Activated gamma-delta T cell treated with anti-CD3 and anti-CD28 coated beads, Interleukin-2, amount 50 U/mL, for 16 hours (primary cell): Measurements from ENCODE around the gene RERE.
"Not testable (repeated sequence)": the region's sequence is repeated elsewhere in the genome, so short reads cannot be mapped to it uniquely, and the experiment has no call there.

ENCODE experiments used
- DNase-seq: peaks from one replicate; pipeline ENCODE4 v3.0.0-alpha.2; 2020; ENCODE audit warnings: low read depth

Gene RERE

DNA sequence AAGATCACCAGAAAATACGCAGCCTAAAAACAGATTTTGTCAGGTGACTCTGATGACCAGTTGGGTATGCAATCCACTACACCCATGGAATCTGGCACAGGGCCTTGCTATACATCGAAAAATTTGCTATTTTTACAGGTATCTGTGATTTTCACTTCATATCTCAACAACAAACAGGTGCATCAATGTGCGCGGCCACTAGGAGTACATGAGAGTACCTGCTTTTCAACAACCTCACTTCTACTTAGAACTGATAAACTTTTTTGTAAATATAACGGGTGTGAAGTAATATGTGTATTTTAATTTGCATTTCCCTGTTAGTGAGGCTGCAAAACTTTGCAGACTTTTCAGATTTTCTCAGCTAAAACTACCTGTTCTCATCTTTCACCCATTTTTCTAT, 418.8 kb downstream of the RERE start:
- DNase-seq = no peak

DNA sequence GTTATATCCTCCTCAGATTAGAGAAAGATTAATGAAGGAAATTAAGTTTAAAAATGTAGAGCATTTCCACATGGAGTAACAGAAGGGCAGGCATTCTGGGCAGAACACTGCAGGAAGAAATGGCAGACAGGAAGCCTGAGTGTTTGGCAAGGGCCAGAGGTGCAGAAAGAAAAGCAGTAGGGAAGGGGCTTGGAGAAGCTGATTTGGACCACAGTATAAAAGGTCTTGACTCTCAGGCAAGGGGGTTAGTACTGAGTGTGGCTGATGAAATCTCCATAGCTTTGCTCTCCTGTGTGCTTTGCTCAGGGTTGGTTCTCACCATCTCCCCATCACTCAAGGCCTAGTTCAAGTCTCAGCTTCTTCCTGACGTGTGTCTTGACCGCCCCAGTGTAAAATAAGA, 419.4 kb downstream of the RERE start:
- no peak for DNase-seq

DNA sequence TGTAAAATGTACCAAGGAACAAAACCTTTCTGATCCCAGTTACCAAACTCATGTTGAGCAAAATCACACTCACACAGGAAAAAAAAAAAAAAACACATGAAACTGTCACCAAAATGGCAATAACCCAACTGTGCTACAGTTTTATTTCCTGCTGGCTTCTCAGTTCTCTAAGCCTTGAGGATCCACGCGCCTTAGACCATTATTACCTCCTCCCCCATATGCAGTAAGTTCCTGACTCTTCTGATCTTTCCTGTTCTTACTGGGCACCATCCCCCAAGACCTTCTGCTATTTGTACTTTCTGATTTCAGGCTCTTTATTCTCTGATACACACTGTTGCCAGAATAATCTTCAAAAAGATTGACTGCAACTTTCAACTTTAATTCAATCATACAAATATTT, 419.9 kb downstream of the RERE start:
- DNase-seq = no peak

DNA sequence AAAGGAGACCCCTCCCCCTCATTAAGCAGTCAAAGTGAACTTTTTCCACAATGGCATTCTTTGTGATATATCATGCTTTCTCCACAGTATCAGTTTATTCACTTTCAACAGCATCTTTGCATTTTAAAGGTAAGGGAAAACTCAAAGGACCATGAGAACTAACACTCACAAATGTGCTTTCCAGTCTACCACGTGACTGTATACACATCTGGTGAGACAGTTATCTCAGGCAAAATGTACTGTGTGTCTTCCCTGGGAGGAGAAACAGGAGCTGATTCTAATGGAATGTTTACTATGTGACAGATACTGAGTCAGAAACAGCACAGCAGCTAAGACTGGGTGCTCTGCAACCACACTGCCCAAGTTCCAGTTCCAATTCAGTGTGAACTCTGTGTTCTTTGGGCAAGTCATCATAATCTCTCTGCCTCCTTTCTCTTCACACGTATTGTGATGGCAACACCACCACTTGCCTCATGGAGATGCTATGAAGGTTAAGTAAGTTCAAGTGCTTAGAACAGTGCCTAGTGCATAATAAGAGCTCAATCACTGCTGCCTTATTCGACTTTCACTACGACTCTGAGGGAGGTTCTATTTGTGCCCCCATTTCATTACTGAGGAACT, 420.5 kb downstream of the RERE start:
- no peak for DNase-seq

DNA sequence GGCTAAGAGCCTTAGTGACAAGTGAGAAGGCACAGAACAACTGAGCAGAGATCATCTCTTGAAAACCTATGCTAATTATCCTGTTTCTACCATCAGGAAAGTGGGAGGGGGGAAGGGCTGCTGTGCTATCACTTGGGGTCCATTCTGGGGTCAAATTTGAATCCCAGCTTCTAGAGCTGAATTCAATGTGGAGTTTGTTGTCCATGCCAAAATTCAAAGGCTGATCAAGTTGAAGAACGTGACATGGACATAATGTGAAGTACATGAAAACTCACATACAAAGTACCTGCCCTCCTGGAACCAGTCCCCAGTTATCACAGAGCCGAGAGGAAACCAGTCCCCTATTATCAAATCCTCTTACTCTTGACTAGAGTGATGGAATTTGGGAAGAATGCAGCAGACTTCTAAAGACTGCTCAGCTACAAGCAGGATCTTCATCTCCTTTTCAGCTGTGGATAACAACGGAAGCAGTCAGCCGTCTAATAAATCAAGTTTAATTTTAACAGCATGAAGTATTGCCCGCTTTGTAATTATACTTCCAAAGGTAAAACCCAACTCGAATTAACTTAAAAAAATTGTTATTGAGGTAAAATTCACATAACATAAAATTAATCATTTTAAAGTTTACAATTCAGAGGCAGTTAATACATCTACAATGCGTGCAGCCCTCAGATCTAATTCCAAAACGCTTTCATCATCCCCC, 421.2 kb downstream of the RERE start:
- DNase-seq = no peak

DNA sequence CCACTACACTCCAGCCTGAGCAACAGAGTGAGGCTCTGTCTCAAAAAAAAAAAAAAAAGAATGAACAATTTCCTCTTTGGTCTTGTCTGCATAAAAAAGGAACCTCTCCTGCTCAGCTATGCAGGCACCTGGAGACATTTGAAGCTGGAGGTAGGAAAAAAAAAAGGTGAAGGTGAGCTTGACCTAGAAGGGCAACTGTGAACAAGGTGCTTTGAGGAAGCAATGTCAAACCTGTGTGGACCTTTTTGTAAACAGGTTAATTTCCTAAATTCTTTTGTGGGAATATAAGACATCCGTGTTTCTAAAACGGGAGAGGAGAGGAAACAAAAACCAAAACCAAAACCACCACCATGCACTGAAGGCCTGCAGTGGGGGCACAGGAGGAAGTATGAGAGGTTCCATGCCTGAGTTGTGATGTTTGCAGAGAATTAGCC, 422.0 kb downstream of the RERE start:
- DNase-seq = no peak

DNA sequence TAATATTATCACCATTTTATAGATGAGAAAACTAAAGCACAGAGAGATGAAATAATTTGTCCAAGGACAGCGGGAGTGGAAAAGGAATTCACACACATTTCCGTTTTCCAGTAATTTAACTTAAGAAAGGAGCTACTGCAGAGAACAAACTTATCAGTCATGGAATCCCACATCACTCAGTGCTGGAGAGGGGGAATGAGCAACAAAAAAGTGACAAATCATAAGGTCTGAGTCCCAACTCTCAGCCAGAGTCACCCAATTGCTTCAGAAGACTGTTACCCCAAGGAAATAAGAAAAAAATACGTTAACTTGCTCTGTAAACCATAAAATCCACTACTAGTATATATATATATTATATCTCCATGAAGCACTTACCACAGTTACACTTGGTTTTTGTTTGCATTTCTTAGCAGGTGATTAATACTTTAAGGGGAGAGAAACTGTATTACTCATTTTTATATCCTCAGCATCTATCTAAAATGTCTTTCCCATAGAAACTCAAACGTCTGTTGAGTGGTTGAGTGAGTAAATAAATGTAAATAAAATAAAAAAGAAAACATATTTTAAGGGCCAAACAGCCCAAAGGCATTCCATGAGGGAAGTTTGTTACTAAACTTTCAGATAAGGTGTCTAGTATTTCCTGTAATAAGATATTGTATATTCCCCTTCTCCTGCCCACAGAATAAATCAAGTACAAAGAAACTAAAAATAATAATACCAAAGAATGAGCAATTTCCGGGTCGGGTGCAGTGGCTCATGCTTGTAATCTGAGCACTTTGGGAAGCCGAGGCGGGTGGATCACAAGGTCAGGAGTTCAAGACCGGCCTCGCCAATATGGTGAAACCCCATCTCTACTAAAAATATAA, 422.8 kb downstream of the RERE start:
- no peak for DNase-seq

DNA sequence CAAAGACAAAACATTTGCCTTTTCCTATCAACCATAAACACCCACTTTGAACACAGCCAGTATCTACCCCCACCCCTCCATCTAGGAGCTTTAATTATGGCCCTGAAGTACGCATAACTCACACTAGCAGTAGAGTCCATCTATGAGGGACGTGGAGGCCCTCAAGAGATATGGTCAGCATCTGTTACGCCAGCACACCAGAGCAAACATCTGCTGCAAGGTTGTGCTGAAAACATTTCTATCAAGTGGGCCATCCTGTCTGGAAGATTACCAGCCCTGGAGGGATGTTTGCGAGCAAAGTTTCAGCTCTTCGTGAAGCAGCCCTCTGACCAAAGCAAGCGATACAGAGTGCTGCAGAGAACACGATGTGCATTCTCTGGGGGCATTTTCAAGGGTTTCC, 424.9 kb downstream of the RERE start:
- DNase-seq = no peak

DNA sequence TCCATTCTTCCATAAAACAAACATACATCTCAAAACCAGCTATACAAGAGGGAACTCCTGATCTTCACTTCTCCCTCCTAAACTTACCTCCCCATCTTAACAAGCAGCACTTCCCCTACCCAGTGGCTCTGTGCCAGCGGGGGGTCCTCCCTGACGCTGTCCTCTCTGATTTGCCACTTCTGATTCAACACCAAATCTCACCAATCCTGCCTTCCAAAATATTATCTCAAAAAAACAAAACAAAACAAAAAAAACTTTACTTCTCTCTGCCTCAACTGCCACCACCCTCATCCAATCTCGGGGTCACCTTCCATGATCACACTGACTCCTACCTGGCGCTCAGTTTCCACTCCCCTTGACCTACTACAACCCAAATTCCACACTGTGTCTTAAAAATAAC, 426.7 kb downstream of the RERE start:
- no peak for DNase-seq

DNA sequence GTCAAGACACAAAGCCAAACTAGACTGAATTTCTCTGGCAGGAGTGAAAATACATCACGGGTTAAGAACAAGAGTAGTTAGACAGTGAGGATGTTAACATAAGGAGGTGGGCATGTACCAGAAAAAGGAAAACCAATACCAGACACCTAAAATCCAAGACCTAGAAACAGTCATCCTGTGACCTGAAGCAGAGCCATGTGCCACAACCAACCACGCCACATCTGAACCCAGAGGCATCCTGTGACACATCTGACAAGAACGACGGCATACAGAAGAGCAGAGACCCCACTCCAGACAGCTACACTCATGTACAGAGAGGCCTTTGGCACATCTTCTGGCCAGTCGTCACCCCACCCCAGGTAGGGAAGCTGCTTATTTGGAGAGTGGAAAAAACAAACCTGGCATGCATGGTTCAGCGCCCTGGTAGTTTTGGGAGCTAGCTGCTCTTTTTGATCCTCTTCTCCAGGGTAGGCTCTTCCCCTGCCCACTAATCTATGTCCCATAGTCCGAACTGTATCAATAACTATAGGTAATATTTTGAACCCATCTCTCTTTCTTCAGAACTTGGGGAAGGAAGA, 427.4 kb downstream of the RERE start:
- DNase-seq = no peak

DNA sequence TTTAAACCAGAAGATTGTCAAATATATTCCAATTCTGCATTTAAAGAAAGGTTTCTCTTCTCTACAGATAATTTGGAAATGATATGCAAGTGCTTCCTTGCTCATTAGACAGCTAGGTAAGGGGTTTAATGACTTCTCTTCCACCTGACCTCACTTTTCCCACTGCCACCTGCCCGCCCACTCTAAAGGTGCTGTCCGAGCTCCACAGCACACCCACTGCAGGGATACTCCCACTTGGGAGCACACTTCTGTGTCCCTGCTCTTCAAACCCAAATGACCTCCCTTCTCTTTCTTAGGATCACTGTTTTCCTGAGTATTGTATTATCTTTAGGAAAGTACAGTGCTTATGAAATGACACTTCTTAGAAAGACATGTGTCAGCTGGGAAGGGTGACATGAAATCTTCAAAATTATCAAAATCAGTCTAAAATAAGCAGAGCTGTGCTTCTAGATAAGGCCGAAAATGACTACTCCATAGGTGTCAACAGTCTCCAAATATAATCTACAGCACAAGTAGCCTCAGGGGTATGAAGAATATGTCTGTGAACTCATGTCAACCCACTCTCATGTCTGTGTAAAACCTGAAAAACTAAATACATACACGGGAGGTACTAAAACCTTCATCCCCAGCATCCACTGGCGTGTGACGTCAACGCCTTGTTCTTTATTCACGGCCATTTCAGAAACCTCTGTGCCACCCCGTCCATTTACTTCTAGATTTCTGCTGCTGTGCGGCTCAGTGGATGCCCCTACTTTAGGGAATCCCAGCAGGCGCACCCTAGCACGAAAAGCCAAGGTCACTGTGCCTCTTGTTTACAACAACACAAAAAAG, 428.5 kb downstream of the RERE start:
- DNase-seq = no peak

DNA sequence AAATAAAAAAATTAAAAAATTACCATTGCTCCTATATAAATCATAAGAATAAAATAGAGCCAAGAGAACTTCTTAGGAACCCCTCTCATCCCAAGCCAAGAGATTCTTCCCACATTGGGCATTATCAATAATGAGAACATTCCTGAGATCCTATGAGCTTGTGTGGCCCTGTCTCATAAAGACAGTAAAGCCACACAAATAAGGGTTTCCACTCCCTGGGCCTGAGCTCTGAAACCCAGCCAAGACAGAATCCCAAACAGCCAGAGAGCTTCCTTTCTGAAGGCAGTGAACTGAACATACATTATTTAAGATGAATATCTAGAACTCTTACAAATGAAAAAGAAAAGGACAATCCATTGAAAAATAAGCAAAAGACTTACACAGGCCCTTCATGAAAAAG, 431.2 kb downstream of the RERE start:
- DNase-seq = no peak

DNA sequence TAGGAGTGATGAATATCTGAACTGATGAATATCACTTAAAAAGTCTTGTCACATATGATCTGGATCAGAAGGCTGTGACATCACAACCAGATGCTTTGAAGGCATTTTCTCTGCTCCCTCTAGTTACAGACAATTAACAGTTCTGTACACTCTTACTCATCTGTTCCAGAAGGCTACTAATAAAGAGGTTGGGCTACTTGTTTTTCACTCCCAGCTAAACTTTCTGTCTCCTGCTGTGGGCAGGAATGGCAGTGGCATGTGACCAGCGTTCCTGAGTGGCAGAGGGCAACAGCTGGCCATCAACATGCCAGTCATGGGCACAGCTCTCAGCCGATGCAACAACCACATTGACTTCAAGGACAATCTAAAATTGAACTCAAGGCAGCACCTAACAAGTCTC, 432.9 kb downstream of the RERE start:
- no peak for DNase-seq

DNA sequence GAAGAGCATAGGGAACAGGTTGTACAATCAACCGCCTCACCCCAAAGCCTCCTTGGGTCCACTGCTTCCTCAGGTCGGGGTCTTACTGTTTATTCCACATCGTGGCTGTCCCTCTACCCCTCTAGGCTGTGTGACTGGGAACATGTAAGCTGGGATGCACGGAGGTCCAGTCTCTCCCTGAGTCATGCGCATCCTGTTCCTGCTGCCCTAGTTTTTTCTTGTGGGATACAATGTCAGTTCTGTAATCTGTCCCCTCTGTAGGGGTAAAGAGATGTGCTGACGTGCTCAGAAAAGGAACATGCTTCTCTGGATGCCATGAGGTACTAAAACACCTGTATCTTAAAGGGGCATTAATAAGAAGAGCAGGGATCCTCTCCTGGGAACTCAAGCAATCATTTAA, 433.4 kb downstream of the RERE start:
- no peak for DNase-seq

DNA sequence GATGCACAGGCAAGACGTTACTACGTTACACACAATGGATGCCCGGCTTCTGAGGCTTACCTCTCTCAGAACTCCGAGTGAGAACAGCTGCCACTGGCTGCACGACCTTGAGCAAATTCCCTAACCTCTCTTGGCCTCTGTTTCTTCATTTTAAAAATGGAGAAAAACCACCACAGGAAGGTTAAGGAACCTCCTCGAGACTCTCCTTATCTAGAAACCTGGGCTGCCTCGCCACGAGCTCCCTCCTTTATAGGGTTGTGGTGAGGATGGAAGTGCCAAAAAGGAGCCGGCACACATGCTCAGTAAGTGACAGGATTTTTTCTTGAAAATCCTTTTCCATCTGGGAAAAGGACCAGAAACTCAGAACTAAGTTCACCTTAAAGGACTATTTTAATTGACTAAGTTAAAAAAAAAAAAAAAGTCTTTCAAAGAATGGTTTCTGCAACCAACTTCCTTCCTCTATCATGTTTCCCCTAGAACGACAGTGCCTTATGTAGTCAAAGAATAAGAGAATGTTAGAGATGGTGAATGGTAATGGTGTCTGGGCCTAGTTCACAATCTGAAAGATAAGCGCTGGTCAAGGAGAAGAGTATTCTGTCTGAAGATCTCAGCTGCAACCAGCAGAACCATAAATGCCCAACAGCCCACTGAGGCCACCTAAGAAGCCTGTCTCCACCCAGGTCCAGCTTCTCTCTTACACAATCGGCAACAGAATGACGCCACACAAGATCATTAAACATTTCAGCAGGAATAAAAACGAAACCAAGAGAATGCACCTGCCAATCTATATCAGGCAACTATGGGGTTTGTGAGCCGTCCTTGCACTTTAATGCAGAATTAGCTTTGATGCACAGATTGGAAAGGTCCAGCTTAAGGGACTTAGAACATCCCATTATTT, 434.6 kb downstream of the RERE start:
- DNase-seq = no peak

DNA sequence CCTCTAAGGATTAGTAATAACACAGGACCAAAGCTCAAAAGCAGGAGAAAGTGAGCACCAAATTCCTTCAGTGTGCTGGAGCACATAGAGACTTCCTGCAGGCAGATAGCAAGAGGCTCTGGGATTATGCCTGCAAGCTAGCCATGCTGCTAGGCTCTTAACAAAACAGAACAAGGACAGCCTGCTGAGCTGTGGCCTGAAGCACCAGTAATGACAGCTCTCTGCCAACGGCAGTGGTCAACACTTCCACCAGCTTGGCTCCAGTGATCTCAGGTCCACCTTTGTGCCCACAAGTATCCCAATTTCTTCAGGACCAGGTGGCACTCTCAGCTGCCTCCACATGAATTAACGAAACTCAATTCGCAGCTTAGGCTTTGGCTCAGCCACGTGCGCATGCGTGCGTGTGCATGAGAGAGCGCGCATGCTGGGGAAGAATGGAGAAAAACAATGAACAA, 435.4 kb downstream of the RERE start:
- no peak for DNase-seq

DNA sequence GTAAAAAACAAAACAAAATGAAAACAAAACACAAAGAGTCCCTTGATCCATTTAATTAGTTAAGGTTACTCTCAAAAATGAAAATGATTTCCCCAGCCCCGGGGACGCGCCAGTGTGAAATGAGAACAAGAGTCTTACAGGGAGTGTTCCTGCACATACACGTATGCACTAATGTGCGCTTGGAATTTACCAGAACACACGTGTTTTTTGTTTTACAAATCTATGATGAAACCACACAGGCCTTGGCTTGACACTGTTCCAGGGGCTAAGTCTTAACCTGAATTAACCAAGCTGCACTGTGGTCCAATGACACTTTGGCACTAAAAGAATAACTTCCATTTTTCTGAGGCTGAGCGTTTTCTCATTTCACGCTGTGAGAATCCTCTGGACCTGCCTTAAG, 435.8 kb downstream of the RERE start:
- DNase-seq = no peak

DNA sequence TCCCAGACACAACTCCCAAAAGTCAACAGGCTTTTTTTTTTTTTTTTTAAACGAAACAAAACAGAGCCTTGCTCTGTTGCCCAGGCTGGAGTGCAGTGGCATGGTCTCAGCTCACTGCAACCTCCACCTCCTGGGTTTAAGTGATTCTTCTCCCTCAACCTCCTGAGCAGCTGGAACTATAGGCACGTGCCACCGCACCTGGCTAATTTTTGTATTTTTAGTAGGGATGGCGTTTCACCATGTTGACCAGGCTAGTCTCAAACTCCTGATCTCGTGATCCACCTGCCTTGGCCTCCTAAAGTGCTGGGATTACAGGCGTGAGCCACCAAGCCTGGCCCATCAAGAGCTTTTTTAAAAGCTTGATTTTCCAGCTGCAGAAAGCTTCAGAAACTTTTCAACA, 437.1 kb downstream of the RERE start:
- DNase-seq = not testable (repeated sequence)

DNA sequence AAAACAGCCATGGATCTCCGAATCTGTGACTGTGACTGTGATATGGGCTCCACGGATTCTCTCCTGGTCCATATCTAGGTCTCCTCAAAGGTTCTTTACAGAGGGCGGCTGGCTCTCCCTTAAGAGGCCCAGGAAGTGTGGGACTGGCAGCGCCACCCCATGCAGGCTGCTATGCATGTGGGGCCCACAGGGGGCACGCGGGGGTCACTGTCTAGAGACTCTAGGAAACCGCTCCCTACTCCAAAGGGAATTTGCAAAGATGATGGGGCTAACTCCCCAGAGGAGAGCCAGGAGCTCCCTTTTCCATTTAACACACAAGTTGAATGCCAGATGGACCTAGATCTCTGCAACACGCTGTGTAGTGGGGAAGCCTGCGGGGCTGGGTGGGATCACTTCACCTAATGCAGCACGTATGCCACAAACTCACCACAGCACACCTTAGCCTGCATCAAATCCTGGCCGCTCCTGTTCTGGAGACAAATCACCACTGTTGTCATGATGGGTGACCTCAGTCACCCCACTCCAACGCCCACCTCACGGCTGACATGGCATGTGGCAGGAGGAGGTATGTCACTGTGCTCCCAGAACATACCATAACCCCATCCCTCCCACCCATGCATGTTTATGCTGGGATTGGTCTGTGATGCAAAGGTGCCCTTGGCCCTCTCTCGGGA, 437.8 kb downstream of the RERE start:
- DNase-seq = no peak

DNA sequence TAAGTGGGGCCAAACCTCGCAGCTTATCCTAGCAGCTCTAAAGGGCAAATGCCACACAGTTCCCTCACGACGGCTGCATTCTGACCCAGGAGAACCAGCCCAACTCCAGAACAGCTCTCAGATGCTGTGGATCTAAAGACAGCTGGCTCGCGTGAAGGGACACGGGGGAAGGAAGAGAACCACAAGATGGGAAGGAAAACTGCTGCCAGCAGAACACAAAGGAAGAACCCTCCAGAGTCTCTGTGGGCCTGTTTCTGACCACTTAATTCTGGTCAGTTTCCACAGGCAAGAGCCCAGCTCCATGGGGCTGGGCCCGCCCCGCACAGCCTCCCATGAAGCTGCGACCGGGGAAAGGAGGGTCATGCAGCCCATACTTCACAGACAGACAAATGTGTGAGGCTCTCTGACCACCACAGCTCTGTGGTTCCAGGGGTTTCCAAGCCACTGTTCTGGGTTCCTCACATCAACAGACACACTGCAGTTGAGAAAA, 438.4 kb downstream of the RERE start:
- no peak for DNase-seq
